Adrenal gland (tissue), 12 donors: ENCODE results near the gene RHOB. TPM values are rescaled to one million over a fixed set of nuclear protein-coding genes. Genes with fewer than 3 reads are reported as not detected.

Experiments
- DNase-seq, 7 donors: peaks; one replicate each; pipeline ENCODE4 v3.0.0-alpha.2; 2019 to 2020
- H3K27ac ChIP-seq, 5 donors: fragments of 200-600 bp; sonication (generic) in 4 of 5; 1 replicate in 3 of 5; 2 replicates in 2 of 5; pipeline versions ENCODE4 v1.5.1 to v1.8.0; 2016 to 2020; ENCODE audit warnings: mild to moderate bottlenecking in 1 of 5
- H3K27me3 ChIP-seq: fragments of 200-600 bp; 2 replicates; pipeline ENCODE4 v1.8.0; 2021
- H3K36me3 ChIP-seq, 2 donors: fragments of 200-600 bp; replicated peaks in 1 of 2; 1 replicate in 1 of 2; 2 replicates in 1 of 2; pipeline versions ENCODE4 v1.5.1 to v1.8.0; 2018 to 2022
- H3K4me1 ChIP-seq, 2 donors: fragments of 200-600 bp; replicated peaks in 1 of 2; 1 replicate in 1 of 2; 2 replicates in 1 of 2; pipeline versions ENCODE4 v1.5.1 to v1.8.0; 2018 to 2021
- H3K4me3 ChIP-seq, 4 donors: fragments of 200-600 bp; sonication (generic) in 3 of 4; one replicate each; pipeline ENCODE4 v1.5.1; 2016 to 2018
- H3K9me3 ChIP-seq, 3 donors: fragments of 200-600 bp; sonication (generic) in 1 of 3; replicated peaks in 1 of 3; 1 replicate in 2 of 3; 2 replicates in 1 of 3; pipeline versions ENCODE4 v1.5.1 to v1.8.0; 2016 to 2021
- POLR2A ChIP-seq, 2 donors: fragments of 450-650 bp; IDR thresholded peaks; one replicate each; pipeline ENCODE4 v1.6.1; 2017; ENCODE audit warnings: antibody characterized with exemption in 2 of 2, mild to moderate bottlenecking in 2 of 2, moderate library complexity in 1 of 2
- WGBS, 4 donors: extraction: QIAGEN DNeasy Blood & Tissue Kit in 2 of 4; methylation state at CpG; one replicate each; pipeline versions ENCODE4 v1.1.5 to v1.1.7; 2013 to 2017; 5-methylcytosine and 5-hydroxymethylcytosine counted together
- intact Hi-C, 2 donors: fragments of 100-400 bp; cut with DNase I; formaldehyde crosslinking; loops; one replicate each; pipeline versions ENCODE4 v1.14.1 to v1.15.0; 2022 to 2023
- polyA plus RNA-seq, 3 donors: library from polyadenylated mRNA; stranded (reverse); fragments of 200-250 nt in 2 of 3; fragments of 350-450 nt in 1 of 3; fragmentation: Illumina TruSeq in 1 of 3; extraction: RNeasy Lipid Tissue Mini Kit (QIAGEN cat#74804) in 1 of 3; gene quantifications; one replicate each; pipeline ENCODE4 v1.2.3, GENCODE V29; 2013 to 2014
- total RNA-seq, 9 donors: library from RNA; depleted of rRNA in 4 of 9; stranded (reverse); fragments of >200 nt in 4 of 9; fragments of 120-200 nt in 1 of 9; fragmentation: NEBNext Ultra II Directional in 1 of 9; extraction: Animal tissue kit (Norgen Biotek cat#: 25700) in 1 of 9; gene quantifications; one replicate each; pipeline versions ENCODE4 v1.1.0 to v1.2.4, GENCODE V29; 2013 to 2023
- TF ChIP-seq, protein P1 (sequence below), 6 experiments: fragments of 450-650 bp in 4 of 6; fragments of 200-600 bp in 2 of 6; sonication (generic) in 1 of 6; IDR thresholded peaks; 1 replicate in 5 of 6; 2 replicates in 1 of 6; pipeline versions ENCODE4 v1.5.1 to v1.8.0; 2016 to 2021; ENCODE audit warnings: antibody characterized with exemption in 6 of 6, mild to moderate bottlenecking in 2 of 6, moderate library complexity in 1 of 6
- donor health status: healthy with polysubstance abuse.
- donor health status: Bipolar disorder and iron deficiency.
- donor health status: DM: yes; HTN: yes; CAD: no.
- donor health status: DM: no; HTN: no; CAD: no.
- donor health status: DM: no; HTN: no; CAD: no.
- donor health status: DM: yes; HTN: yes; CAD: no.

The RHOB gene
- total and polyA plus RNA-seq, 12 donors, result 130 to 1,281 (median 417) TPM

DNA sequence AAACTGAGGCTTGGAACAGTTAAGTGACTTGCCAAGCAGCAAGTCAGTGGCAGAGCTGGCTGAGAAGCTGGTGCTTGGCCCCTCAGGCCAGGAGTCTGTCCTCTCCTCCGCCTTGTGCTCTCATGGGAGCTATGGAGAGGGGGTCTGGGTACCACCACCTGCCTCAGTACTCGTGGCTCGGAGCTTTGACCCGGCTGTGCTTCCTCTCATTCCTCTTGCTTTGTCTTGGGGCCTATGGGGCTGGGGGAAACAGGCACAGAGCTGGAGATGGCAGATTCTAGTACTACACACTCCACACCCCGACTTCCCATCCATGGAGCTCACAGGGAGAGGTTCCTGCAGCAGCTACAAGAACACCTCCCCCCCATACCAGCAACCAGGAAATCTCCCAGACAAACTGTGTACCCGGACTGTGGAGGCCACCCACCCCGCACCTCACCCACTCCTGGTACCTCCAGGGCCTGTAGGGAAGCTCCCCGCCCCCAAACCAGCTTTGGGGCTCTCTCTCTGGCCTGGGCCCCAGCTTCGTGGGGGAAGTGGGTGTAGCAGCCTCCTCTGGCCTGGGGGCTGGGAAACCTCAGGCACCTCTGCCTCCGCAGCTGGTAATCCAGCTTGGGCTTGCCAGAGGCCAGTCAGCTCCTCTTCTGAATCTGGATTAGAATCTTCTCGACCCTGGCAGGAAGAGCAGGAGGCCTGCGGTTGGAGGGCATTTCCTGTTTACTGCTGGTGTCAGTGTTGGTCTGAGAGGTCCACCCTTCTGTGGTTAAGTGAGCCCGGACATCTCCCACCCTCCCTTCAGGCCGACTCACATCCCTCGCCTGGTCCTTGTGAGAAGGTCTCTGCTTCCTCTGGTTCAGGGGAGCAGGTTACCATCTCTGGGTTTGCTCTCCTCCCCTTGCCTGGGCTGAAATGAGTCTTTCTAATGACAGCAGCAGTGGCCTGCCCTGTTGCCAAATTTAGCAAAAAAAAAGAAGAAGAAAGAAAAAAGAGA, 22.3 kb upstream of the RHOB start:
- intact Hi-C loops, result no loop called here
- DNase-seq, result peak in 6 of 7 donors; percentile 49 to 75 (median 54)
- WGBS, 4 donors, result 54 to 69% (median 63%) methylated on average over 12 to 15 of the region's 15 CpGs
- no peak for TF ChIP-seq POLR2A (IDR thresholded peaks at IDR 0.05)
- TF ChIP-seq, protein P1, sequence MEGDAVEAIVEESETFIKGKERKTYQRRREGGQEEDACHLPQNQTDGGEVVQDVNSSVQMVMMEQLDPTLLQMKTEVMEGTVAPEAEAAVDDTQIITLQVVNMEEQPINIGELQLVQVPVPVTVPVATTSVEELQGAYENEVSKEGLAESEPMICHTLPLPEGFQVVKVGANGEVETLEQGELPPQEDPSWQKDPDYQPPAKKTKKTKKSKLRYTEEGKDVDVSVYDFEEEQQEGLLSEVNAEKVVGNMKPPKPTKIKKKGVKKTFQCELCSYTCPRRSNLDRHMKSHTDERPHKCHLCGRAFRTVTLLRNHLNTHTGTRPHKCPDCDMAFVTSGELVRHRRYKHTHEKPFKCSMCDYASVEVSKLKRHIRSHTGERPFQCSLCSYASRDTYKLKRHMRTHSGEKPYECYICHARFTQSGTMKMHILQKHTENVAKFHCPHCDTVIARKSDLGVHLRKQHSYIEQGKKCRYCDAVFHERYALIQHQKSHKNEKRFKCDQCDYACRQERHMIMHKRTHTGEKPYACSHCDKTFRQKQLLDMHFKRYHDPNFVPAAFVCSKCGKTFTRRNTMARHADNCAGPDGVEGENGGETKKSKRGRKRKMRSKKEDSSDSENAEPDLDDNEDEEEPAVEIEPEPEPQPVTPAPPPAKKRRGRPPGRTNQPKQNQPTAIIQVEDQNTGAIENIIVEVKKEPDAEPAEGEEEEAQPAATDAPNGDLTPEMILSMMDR (IDR thresholded peaks at IDR 0.05), result no peak
- peaks cover 21 to 27% of the 10 kb centered on the region in 2 donors for H3K4me1 ChIP-seq
- H3K9me3 ChIP-seq, result no peaks in the 10 kb centered on the region
- peak overlapping the region in 4 of 5 donors; percentile 21 to 90 (median 50) for H3K27ac ChIP-seq
- H3K27me3 ChIP-seq, result no peaks in the 10 kb centered on the region
- H3K36me3 ChIP-seq, result no peaks in the 10 kb centered on the region
- H3K4me3 ChIP-seq, result peak overlapping the region in 1 of 4 donors; percentile 12

DNA sequence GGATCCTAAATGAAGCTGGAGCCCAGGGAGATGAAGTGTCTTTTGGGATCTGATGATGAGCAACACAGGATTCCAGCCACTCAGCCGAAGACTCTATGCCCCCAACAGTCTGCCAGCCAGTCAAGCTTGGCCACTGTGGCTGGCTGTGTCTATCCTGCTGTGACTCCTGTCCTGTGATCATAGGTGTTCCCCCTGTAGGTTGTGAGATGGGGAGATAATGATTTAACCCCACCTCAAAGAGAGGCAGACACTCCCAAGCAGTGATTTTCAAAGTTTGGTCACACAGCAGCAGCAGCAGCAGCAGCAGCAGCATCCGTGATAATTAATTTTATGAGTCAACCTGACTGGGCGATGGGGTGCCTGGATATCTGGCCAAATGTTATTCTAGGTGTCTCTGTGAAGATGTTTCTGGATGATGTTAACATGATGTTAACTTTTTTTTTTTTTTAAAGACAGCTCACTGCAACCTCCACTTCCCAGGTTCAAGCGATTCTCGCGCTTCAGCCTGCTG, 21.4 kb upstream of the RHOB start:
- H3K4me1 ChIP-seq, result peaks cover 21 to 27% of the 10 kb centered on the region in 2 donors
- no peak for TF ChIP-seq POLR2A (IDR thresholded peaks at IDR 0.05)
- TF ChIP-seq, protein P1 (IDR thresholded peaks at IDR 0.05), result no peak
- no peaks in the 10 kb centered on the region for H3K36me3 ChIP-seq
- no peaks in the 10 kb centered on the region for H3K9me3 ChIP-seq
- 79 to 86% (median 83%) methylated on average over 6 of the region's 6 CpGs for WGBS, 4 donors
- intact Hi-C loops, result no loop called here
- H3K27ac ChIP-seq, result peak overlapping the region in 2 of 5 donors; percentile 19 to 31
- H3K27me3 ChIP-seq, result no peaks in the 10 kb centered on the region
- DNase-seq, result peak in 2 of 7 donors; percentile 10 to 37
- H3K4me3 ChIP-seq, result no peak overlapping the region

DNA sequence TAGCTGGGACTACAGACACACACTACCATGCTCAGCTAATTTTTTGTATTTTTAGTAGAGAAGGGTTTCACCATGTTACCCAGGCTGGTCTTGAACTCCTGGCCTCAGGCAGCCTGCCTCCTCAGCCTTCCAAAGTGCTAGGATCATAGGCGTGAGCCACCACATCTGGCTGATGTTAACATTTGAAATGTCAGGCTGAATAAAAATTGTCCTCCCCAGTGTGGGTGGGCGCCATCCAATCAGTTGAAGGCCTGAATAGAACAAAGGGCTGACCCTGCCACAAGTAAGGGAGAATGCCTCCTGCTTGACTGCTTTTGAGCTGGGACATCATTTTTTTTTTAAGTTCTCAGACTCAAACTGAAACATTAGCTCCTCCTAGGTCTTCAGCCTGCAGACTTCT, 21.0 kb upstream of the RHOB start:
- no peaks in the 10 kb centered on the region for H3K27me3 ChIP-seq
- peak in 2 of 7 donors; percentile 7 to 35 for DNase-seq
- TF ChIP-seq, protein P1 (IDR thresholded peaks at IDR 0.05), result no peak
- no peak for TF ChIP-seq POLR2A (IDR thresholded peaks at IDR 0.05)
- no peak overlapping the region for H3K27ac ChIP-seq
- 95 to 100% (median 99%) methylated on average over 2 of the region's 2 CpGs for WGBS, 4 donors
- H3K36me3 ChIP-seq, result no peaks in the 10 kb centered on the region
- intact Hi-C loops, result no loop called here
- no peak overlapping the region for H3K4me3 ChIP-seq
- H3K9me3 ChIP-seq, result no peaks in the 10 kb centered on the region
- peaks cover 21 to 27% of the 10 kb centered on the region in 2 donors for H3K4me1 ChIP-seq

DNA sequence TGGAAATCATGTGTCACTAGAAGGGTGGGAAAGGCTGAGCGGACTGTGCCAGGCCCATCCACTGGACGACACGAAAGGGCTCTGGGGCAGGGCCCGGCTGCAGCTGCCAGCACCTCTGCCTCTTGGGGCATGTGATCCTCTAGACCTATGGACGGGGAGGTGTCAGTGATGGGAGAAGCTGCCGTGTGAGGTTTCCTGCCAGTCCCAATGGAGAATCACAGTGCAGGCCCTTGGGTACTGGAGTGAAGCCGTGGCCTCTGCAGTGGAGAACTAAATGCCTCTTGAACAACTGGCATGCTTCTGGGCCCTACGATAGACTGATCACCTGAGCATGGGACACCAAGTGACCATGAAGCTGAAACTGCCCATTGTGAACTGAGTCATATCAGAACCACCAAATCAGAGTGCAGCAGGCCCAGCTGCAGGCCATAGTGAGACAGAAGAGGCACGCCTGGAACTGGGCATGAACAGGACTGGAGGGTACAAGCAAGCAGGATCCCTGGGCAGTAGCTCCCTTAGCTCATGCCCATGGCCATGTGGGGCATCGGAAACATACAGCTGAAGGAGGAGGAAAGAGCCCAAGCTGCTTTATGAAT, 18.8 kb upstream of the RHOB start:
- 80 to 92% (median 88%) methylated on average over 9 to 10 of the region's 10 CpGs for WGBS, 4 donors
- Histone ChIP-seq H3K9me3 (no peaks in the 10 kb centered on the region), H3K27me3 (no peaks in the 10 kb centered on the region), H3K27ac (peak overlapping the region in 1 of 5 donors; percentile 32), H3K4me1 (peaks cover 3 to 11% of the 10 kb centered on the region in 2 donors), H3K36me3 (no peaks in the 10 kb centered on the region), H3K4me3 (no peak overlapping the region)
- intact Hi-C loops, result no loop called here
- DNase-seq, result peak in 2 of 7 donors; percentile 15 to 41
- TF ChIP-seq, protein P1 (IDR thresholded peaks at IDR 0.05), result no peak
- TF ChIP-seq POLR2A (IDR thresholded peaks at IDR 0.05), result no peak
